Left renal cortex interstitium (tissue), 4 donors: Measurements from ENCODE around the gene KIAA0825. TPM values are rescaled to one million over a fixed set of nuclear protein-coding genes. Genes with fewer than 3 reads are reported as not detected.
"Not testable (repeated sequence)": the region's sequence is repeated elsewhere in the genome, so short reads cannot be mapped to it uniquely, and the experiment has no call there.

Source experiments
- DNase-seq, 4 donors: peaks; one replicate each; pipeline ENCODE4 v3.0.0-alpha.2; 2013; ENCODE audit warnings: low read depth in 4 of 4, low spot score in 2 of 4, missing footprints in 1 of 4
- polyA plus RNA-seq, 4 donors: library from polyadenylated mRNA; unstranded; fragments of 120-200 nt; gene quantifications; one replicate each; pipeline ENCODE4 v1.2.1, GENCODE V29; 2013; ENCODE audit not compliant: insufficient read length in 4 of 4

KIAA0825 gene
- polyA plus RNA-seq, 4 donors: 4.3 to 5.2 (median 4.3) TPM

GRCh38 chr5:94388773-94389514 is 229.5 kb downstream of the KIAA0825 start:
- DNase-seq: no peak

GRCh38 chr5:94385767-94386166 is 232.6 kb downstream of the KIAA0825 start:
- no peak for DNase-seq

GRCh38 chr5:94378062-94378461 is 240.3 kb downstream of the KIAA0825 start:
- DNase-seq: no peak

- no peak for DNase-seq
These were observed 241.6 kb downstream of the KIAA0825 start for GRCh38 chr5:94376672-94377345.

- no peak for DNase-seq
These were observed 242.6 kb downstream of the KIAA0825 start for GRCh38 chr5:94375801-94376200.

- DNase-seq: no peak
These were observed 244.1 kb downstream of the KIAA0825 start for GRCh38 chr5:94374336-94374735.

GRCh38 chr5:94367900-94368299 is 250.5 kb downstream of the KIAA0825 start:
- no peak for DNase-seq

- DNase-seq: no peak
These were observed 251.6 kb downstream of the KIAA0825 start for GRCh38 chr5:94366811-94367210.

GRCh38 chr5:94362857-94363256 is 255.5 kb downstream of the KIAA0825 start:
- no peak for DNase-seq

GRCh38 chr5:94361832-94362796 is 256.3 kb downstream of the KIAA0825 start:
- no peak for DNase-seq

- no peak for DNase-seq
These were observed 257.2 kb downstream of the KIAA0825 start for GRCh38 chr5:94361161-94361560.

GRCh38 chr5:94360382-94361130 is 257.8 kb downstream of the KIAA0825 start:
- DNase-seq: no peak

- no peak for DNase-seq
These were observed 258.5 kb downstream of the KIAA0825 start for GRCh38 chr5:94359880-94360279.

GRCh38 chr5:94355811-94356210 is 262.6 kb downstream of the KIAA0825 start:
- no peak for DNase-seq

GRCh38 chr5:94354837-94355485 is 263.4 kb downstream of the KIAA0825 start:
- not testable (repeated sequence) for DNase-seq

- DNase-seq: no peak
These were observed 264.8 kb downstream of the KIAA0825 start for GRCh38 chr5:94353605-94354004.

GRCh38 chr5:94347130-94347529 is 271.3 kb downstream of the KIAA0825 start:
- DNase-seq: no peak

- no peak for DNase-seq
These were observed 273.1 kb downstream of the KIAA0825 start for GRCh38 chr5:94345257-94345656.

- DNase-seq: no peak
These were observed 280.8 kb downstream of the KIAA0825 start for GRCh38 chr5:94337617-94338016.

GRCh38 chr5:94335936-94336335 is 282.5 kb downstream of the KIAA0825 start:
- DNase-seq: no peak
